ENCODE results near the gene PRTFDC1.

Gene PRTFDC1

GRCh38 chr10:24806262-24806661, 146.1 kb downstream of the PRTFDC1 start:
- Histone ChIP-seq H3K9me3 (ENCODE audit: control insufficient read depth, insufficient read depth, low read length) (no peaks in the 10 kb centered on the region), H3K79me2 (ENCODE audit: control insufficient read depth, low read length) (no peaks in the 10 kb centered on the region), H3K27me3 (ENCODE audit: control insufficient read depth, low read length) (no peaks in the 10 kb centered on the region), H4K20me1 (ENCODE audit: control insufficient read depth, insufficient read depth, low read depth, low read length) (no peaks in the 10 kb centered on the region), H3F3A (ENCODE audit: control insufficient read depth, insufficient read depth) (no peaks in the 10 kb centered on the region), H3K27ac (ENCODE audit: low read depth, low read length) (no peak overlapping the region), H3K4me3 (ENCODE audit: low read length) (no peak overlapping the region), H3K36me3 (ENCODE audit: control insufficient read depth, low read length) (no peaks in the 10 kb centered on the region), H3K4me1 (ENCODE audit: control insufficient read depth, low read length) (no peaks in the 10 kb centered on the region), H3K9me2 (replicated peaks; ENCODE audit: control insufficient read depth, low read length) (no peaks in the 10 kb centered on the region), H3K4me2 (ENCODE audit: low read length) (no peak overlapping the region)
- TF ChIP-seq CTCF (IDR thresholded peaks at IDR 0.05; ENCODE audit: low read depth, low read length, poor library complexity, severe bottlenecking) (no peak), EZH2phosphoT487 (IDR thresholded peaks at IDR 0.05; ENCODE audit: borderline replicate concordance, low read length) (no peak)

GRCh38 chr10:24804956-24805355, 147.4 kb downstream of the PRTFDC1 start:
- H3K36me3 ChIP-seq (ENCODE audit: control insufficient read depth, low read length), result no peaks in the 10 kb centered on the region
- no peak overlapping the region for H3K4me3 ChIP-seq (ENCODE audit: low read length)
- TF ChIP-seq EZH2phosphoT487 (IDR thresholded peaks at IDR 0.05; ENCODE audit: borderline replicate concordance, low read length) (no peak), CTCF (IDR thresholded peaks at IDR 0.05; ENCODE audit: low read depth, low read length, poor library complexity, severe bottlenecking) (no peak)
- H4K20me1 ChIP-seq (ENCODE audit: control insufficient read depth, insufficient read depth, low read depth, low read length), result no peaks in the 10 kb centered on the region
- no peaks in the 10 kb centered on the region for H3F3A ChIP-seq (ENCODE audit: control insufficient read depth, insufficient read depth)
- H3K79me2 ChIP-seq (ENCODE audit: control insufficient read depth, low read length), result no peaks in the 10 kb centered on the region
- H3K27me3 ChIP-seq (ENCODE audit: control insufficient read depth, low read length), result no peaks in the 10 kb centered on the region
- no peak overlapping the region for H3K27ac ChIP-seq (ENCODE audit: low read depth, low read length)
- H3K4me2 ChIP-seq (ENCODE audit: low read length), result no peak overlapping the region
- H3K9me2 ChIP-seq (replicated peaks; ENCODE audit: control insufficient read depth, low read length), result no peaks in the 10 kb centered on the region
- no peaks in the 10 kb centered on the region for H3K4me1 ChIP-seq (ENCODE audit: control insufficient read depth, low read length)
- H3K9me3 ChIP-seq (ENCODE audit: control insufficient read depth, insufficient read depth, low read length), result no peaks in the 10 kb centered on the region

- no peaks in the 10 kb centered on the region for H3K79me2 ChIP-seq (ENCODE audit: control insufficient read depth, low read length)
- no peak for TF ChIP-seq CTCF (IDR thresholded peaks at IDR 0.05; ENCODE audit: low read depth, low read length, poor library complexity, severe bottlenecking)
- no peak for TF ChIP-seq EZH2phosphoT487 (IDR thresholded peaks at IDR 0.05; ENCODE audit: borderline replicate concordance, low read length)
Observed at GRCh38 chr10:24804392-24804791, 148.0 kb downstream of the PRTFDC1 start.

GRCh38 chr10:24802378-24802777, 150.0 kb downstream of the PRTFDC1 start:
- no peaks in the 10 kb centered on the region for H3F3A ChIP-seq (ENCODE audit: control insufficient read depth, insufficient read depth)

More at GRCh38 chr10:24804392-24804791, 148.0 kb downstream of the PRTFDC1 start:
- Histone ChIP-seq H3F3A (ENCODE audit: control insufficient read depth, insufficient read depth) (no peaks in the 10 kb centered on the region), H3K27me3 (ENCODE audit: control insufficient read depth, low read length) (no peaks in the 10 kb centered on the region), H3K4me2 (ENCODE audit: low read length) (no peak overlapping the region), H3K36me3 (ENCODE audit: control insufficient read depth, low read length) (no peaks in the 10 kb centered on the region), H3K9me2 (replicated peaks; ENCODE audit: control insufficient read depth, low read length) (no peaks in the 10 kb centered on the region), H3K27ac (ENCODE audit: low read depth, low read length) (no peak overlapping the region), H3K9me3 (ENCODE audit: control insufficient read depth, insufficient read depth, low read length) (no peaks in the 10 kb centered on the region), H4K20me1 (ENCODE audit: control insufficient read depth, insufficient read depth, low read depth, low read length) (no peaks in the 10 kb centered on the region), H3K4me1 (ENCODE audit: control insufficient read depth, low read length) (no peaks in the 10 kb centered on the region), H3K4me3 (ENCODE audit: low read length) (no peak overlapping the region)

More at GRCh38 chr10:24802378-24802777, 150.0 kb downstream of the PRTFDC1 start:
- Histone ChIP-seq H3K4me3 (ENCODE audit: low read length) (no peak overlapping the region), H4K20me1 (ENCODE audit: control insufficient read depth, insufficient read depth, low read depth, low read length) (no peaks in the 10 kb centered on the region), H3K4me1 (ENCODE audit: control insufficient read depth, low read length) (no peaks in the 10 kb centered on the region), H3K36me3 (ENCODE audit: control insufficient read depth, low read length) (no peaks in the 10 kb centered on the region), H3K79me2 (ENCODE audit: control insufficient read depth, low read length) (no peaks in the 10 kb centered on the region), H3K27ac (ENCODE audit: low read depth, low read length) (no peak overlapping the region), H3K9me2 (replicated peaks; ENCODE audit: control insufficient read depth, low read length) (no peaks in the 10 kb centered on the region), H3K27me3 (ENCODE audit: control insufficient read depth, low read length) (no peaks in the 10 kb centered on the region), H3K9me3 (ENCODE audit: control insufficient read depth, insufficient read depth, low read length) (no peaks in the 10 kb centered on the region), H3K4me2 (ENCODE audit: low read length) (no peak overlapping the region)
- TF ChIP-seq EZH2phosphoT487 (IDR thresholded peaks at IDR 0.05; ENCODE audit: borderline replicate concordance, low read length) (no peak), CTCF (IDR thresholded peaks at IDR 0.05; ENCODE audit: low read depth, low read length, poor library complexity, severe bottlenecking) (no peak)

Measured in DOHH2 (cell line).